ENCODE measurements around the gene LCE3A. TPM values are rescaled to one million over a fixed set of nuclear protein-coding genes. Genes with fewer than 3 reads are reported as not detected.

Gene LCE3A
- total RNA-seq (2021; ENCODE audit: unreplicated experiment) (not detected), Bru-seq, nascent RNA (not detected), BruChase-seq, experiment 1, labeled RNA remaining after a 6-hour chase (not detected), BruChase-seq, experiment 2, labeled RNA remaining after a 2-hour chase (not detected)
- polyA plus RNA-seq (2012), result not detected in 2 replicates
- long read RNA-seq, result 0 reads

- no peaks in the 10 kb centered on the region for H4K20me1 ChIP-seq (ENCODE audit: insufficient read depth)
- no peak within 1 kb of the TSS for H3K4me3 ChIP-seq (replicated peaks in 1 of 2; ENCODE audit: low read depth in 1 of 2, low read length in 2 of 2)
- CTCF ChIA-PET, result interaction anchor here (0.7 kb wide), 1 partner anchor 11 kb away, joined by 3 read pairs; no protein-coding TSS in a partner anchor
- H3K4me2 ChIP-seq (ENCODE audit: low read length), result no peak within 1 kb of the TSS
- H2AFZ ChIP-seq (ENCODE audit: low read depth, low read length, poor library complexity, severe bottlenecking), result no peak within 1 kb of the TSS
- POLR2A ChIA-PET, result no interaction called here
- no peaks in the 10 kb centered on the region for H3K9me2 ChIP-seq (ENCODE audit: insufficient read depth)
- H3K27me3 ChIP-seq (ENCODE audit: insufficient read depth, low read length), result peaks cover 13% of the 10 kb centered on the region; the same call in 1 of the 2 replicates
- H3K9ac ChIP-seq (ENCODE audit: low read length), result no peak within 1 kb of the TSS
- intact Hi-C loops (cut with micrococcal nuclease), result loop anchor here (10.0 kb wide), 1 partner anchor 138 kb away; no protein-coding TSS in a partner anchor
- H3K79me2 ChIP-seq (ENCODE audit: insufficient read depth, low read length), result no peaks in the 10 kb centered on the region
- RAD21 ChIA-PET (ENCODE audit: low non-redundant PET in 1 of 2, low total read pairs in 2 of 2, uncharacterized antibody in 2 of 2, unreplicated experiment in 2 of 2), result no interaction called here
- no peak for DNase-seq (ENCODE audit: low read depth, low spot score)
- no TSS peak for BruUV-seq (replicated peaks)
- 0 out of 2 replicates have a peak, but pooled peaks have one; percentile 20 for ATAC-seq
- no peaks in the 10 kb centered on the region for H3K4me1 ChIP-seq (ENCODE audit: control insufficient read depth in 1 of 2, insufficient read depth in 2 of 2, low read length in 2 of 2)
- no peaks in the 10 kb centered on the region for H3K36me3 ChIP-seq (ENCODE audit: control insufficient read depth in 1 of 2, insufficient read depth in 2 of 2, low read length in 2 of 2)
- TF ChIP-seq JUND (IDR thresholded peaks at IDR 0.05), result no peak
- TF ChIP-seq EZH2phosphoT487 (IDR thresholded peaks at IDR 0.05; ENCODE audit: borderline replicate concordance), result no peak
- no peak for TF ChIP-seq CTCF (IDR thresholded peaks at IDR 0.05 in 2 of 3, conservative IDR thresholded peaks at IDR 0.05 in 1 of 3; ENCODE audit: borderline replicate concordance in 1 of 3, insufficient read depth in 1 of 3, low read depth in 2 of 3, low read length in 2 of 3)
- TF ChIP-seq POLR2A (IDR thresholded peaks at IDR 0.05; ENCODE audit: borderline replicate concordance, extremely low read depth, insufficient read depth, insufficient read length), result no peak
- no peak for TF ChIP-seq ZNF274 (IDR thresholded peaks at IDR 0.05; ENCODE audit: low read depth, low read length)
- no peak for TF ChIP-seq EZH2 (IDR thresholded peaks at IDR 0.05)
- TF ChIP-seq POLR2AphosphoS5 (IDR thresholded peaks at IDR 0.05; ENCODE audit: low read depth, low read length), result no peak
- TF ChIP-seq REST (IDR thresholded peaks at IDR 0.05; ENCODE audit: low read depth), result no peak
- no peak for TF ChIP-seq ZFX (IDR thresholded peaks at IDR 0.05)
- TF ChIP-seq CEBPB (IDR thresholded peaks at IDR 0.05; ENCODE audit: low read depth), result no peak
- TF ChIP-seq MAX (IDR thresholded peaks at IDR 0.05), result no peak
- TF ChIP-seq ATF3 (IDR thresholded peaks at IDR 0.05), result no peak
- TF ChIP-seq ELF1 (IDR thresholded peaks at IDR 0.05; ENCODE audit: borderline replicate concordance, low read depth), result no peak
- no peak for TF ChIP-seq SRF (IDR thresholded peaks at IDR 0.05; ENCODE audit: low read depth)
- TF ChIP-seq FOSL1 (IDR thresholded peaks at IDR 0.05; ENCODE audit: low read depth), result no peak
- TF ChIP-seq RAD21 (IDR thresholded peaks at IDR 0.05; ENCODE audit: low read depth), result no peak
- TF ChIP-seq YY1 (IDR thresholded peaks at IDR 0.05; ENCODE audit: extremely low read depth, insufficient replicate concordance, low read depth, low read length), result no peak
- TF ChIP-seq ZBTB33 (IDR thresholded peaks at IDR 0.05; ENCODE audit: extremely low read depth, insufficient replicate concordance, low read length), result no peak
- H3K27ac ChIP-seq (ENCODE audit: low read depth, low read length), result no peak within 1 kb of the TSS
- peaks cover 7 to 8% of the 10 kb centered on the region in 2 experiments; a peak in 2 of 4 replicates for H3K9me3 ChIP-seq (ENCODE audit: control insufficient read depth in 1 of 2, insufficient read depth in 1 of 2, low read depth in 1 of 2, low read length in 2 of 2)
These were observed at the start of gene LCE3A for GRCh38 chr1:152622803-152623202. TSS of gene LCE3A (minus strand) at chr1:152623103. CDS start at chr1:152623103, 0 bp downstream.

Data from HCT116 (cell line).